Panc1 (cell line): ENCODE data around the gene FAAP20.

Experiments used
- POLR2AphosphoS5 ChIP-seq: IDR thresholded peaks from 2 replicates; pipeline ENCODE4 v1.6.1; 2012; ENCODE audit warnings: mild to moderate bottlenecking, low read depth, low read length, moderate library complexity
- SIN3A ChIP-seq: IDR thresholded peaks from 2 replicates; pipeline ENCODE4 v1.6.1; 2012; ENCODE audit warnings: low read depth, mild to moderate bottlenecking, low read length, moderate library complexity, borderline replicate concordance; ENCODE audit not compliant: insufficient read depth
- TF ChIP-seq, protein P1 (sequence below): fragments of 450-650 bp; IDR thresholded peaks from 2 replicates; pipeline ENCODE4 v1.5.1; 2017; ENCODE audit warnings: mild to moderate bottlenecking
- TF ChIP-seq, protein P2 (sequence below), 2 experiments: IDR thresholded peaks; 2 replicates each; pipeline ENCODE4 v1.6.1; 2011 to 2012; ENCODE audit warnings: low read depth in 2 of 2, control low read depth in 1 of 2, low read length in 1 of 2, mild to moderate bottlenecking in 1 of 2, moderate library complexity in 1 of 2; ENCODE audit not compliant: insufficient read depth in 1 of 2

DNA sequence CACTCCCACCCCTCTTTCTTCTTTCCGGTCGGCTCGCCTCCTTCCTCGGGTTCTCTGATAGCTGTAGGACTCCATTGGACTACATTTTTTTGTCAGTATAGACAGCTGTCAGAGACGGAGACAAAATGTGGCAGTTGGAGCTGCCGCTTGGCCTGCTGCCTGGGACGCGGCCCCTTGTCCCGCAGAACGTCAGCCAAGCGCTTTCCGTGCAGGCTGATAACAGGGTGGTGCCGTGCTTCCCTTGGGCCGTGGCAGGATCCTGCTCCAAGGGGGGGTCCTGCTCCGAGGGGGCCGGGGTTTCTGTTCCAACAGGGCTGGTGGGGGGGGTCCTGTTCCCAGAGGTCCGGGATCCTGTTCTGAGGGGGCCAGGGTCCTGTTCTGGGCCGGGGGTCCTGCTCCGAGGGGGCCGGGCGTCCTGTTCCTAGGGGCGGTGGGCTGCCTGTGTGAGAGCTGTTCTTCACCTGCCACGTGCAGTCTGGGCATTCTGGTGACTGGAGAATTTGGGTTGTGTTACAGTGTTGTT is 38.4 kb upstream of the FAAP20 start:
- TF ChIP-seq, protein P1, sequence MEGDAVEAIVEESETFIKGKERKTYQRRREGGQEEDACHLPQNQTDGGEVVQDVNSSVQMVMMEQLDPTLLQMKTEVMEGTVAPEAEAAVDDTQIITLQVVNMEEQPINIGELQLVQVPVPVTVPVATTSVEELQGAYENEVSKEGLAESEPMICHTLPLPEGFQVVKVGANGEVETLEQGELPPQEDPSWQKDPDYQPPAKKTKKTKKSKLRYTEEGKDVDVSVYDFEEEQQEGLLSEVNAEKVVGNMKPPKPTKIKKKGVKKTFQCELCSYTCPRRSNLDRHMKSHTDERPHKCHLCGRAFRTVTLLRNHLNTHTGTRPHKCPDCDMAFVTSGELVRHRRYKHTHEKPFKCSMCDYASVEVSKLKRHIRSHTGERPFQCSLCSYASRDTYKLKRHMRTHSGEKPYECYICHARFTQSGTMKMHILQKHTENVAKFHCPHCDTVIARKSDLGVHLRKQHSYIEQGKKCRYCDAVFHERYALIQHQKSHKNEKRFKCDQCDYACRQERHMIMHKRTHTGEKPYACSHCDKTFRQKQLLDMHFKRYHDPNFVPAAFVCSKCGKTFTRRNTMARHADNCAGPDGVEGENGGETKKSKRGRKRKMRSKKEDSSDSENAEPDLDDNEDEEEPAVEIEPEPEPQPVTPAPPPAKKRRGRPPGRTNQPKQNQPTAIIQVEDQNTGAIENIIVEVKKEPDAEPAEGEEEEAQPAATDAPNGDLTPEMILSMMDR, result no peak
- TF ChIP-seq POLR2AphosphoS5 (no peak), SIN3A (no peak)
- TF ChIP-seq, protein P2, sequence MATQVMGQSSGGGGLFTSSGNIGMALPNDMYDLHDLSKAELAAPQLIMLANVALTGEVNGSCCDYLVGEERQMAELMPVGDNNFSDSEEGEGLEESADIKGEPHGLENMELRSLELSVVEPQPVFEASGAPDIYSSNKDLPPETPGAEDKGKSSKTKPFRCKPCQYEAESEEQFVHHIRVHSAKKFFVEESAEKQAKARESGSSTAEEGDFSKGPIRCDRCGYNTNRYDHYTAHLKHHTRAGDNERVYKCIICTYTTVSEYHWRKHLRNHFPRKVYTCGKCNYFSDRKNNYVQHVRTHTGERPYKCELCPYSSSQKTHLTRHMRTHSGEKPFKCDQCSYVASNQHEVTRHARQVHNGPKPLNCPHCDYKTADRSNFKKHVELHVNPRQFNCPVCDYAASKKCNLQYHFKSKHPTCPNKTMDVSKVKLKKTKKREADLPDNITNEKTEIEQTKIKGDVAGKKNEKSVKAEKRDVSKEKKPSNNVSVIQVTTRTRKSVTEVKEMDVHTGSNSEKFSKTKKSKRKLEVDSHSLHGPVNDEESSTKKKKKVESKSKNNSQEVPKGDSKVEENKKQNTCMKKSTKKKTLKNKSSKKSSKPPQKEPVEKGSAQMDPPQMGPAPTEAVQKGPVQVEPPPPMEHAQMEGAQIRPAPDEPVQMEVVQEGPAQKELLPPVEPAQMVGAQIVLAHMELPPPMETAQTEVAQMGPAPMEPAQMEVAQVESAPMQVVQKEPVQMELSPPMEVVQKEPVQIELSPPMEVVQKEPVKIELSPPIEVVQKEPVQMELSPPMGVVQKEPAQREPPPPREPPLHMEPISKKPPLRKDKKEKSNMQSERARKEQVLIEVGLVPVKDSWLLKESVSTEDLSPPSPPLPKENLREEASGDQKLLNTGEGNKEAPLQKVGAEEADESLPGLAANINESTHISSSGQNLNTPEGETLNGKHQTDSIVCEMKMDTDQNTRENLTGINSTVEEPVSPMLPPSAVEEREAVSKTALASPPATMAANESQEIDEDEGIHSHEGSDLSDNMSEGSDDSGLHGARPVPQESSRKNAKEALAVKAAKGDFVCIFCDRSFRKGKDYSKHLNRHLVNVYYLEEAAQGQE (IDR thresholded peaks at IDR 0.05; ENCODE audit: insufficient read depth in 1 of 2, low read depth in 2 of 2, low read length in 1 of 2), result no peak
